ENCODE data around the gene POU2AF1.
"Not testable (repeated sequence)": the region's sequence is repeated elsewhere in the genome, so short reads cannot be mapped to it uniquely, and the experiment has no call there.

The POU2AF1 gene

DNA sequence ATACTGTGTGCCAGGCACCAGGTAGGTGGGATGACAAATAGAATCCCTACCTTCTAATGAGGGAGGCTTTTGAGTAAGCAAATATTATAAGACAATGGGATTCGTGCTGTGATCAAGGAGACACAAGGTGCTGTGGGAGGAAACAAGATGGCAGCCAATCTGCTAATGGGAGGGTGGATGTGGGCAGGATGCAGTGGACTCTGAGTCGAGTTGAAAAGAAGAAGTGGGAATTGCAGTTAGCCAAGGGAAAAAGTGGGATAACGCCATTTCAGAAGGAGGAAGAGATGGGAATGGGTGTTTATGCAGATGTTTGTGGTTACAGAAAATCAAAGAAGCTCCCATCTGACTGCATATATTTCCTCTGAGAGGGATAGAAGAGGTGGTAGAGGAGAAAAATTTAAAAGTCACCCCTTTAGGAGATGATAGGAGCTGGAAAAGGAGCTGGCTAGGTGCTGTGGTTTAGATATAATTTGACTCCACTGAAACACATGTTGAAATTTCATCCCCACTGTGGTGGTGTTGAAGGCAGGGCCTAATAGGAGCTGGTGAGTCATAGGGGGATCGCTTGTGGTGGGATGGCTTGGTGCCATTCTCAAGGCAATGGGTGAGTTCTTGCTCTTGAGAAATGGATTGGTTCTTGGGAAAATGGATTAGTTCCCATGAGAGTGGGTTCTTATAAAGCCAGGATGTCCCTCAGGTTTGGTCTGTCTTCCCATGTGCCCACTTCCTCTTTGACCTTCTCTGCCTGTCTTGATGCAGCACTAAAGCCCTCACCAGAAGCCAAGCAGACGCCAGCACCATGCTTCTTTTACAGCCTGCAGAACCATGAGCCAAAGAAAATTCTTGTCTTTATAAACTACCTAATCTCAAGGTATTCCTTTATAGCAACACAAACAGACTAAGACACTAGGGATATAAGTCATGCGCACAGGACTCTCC is 30.0 kb upstream of the POU2AF1 start:
- no peak for DNase-seq (ENCODE audit: low spot score)

GRCh38 chr11:111407652-111408051 is 28.6 kb upstream of the POU2AF1 start:
- no peak for DNase-seq (ENCODE audit: low spot score)

DNA sequence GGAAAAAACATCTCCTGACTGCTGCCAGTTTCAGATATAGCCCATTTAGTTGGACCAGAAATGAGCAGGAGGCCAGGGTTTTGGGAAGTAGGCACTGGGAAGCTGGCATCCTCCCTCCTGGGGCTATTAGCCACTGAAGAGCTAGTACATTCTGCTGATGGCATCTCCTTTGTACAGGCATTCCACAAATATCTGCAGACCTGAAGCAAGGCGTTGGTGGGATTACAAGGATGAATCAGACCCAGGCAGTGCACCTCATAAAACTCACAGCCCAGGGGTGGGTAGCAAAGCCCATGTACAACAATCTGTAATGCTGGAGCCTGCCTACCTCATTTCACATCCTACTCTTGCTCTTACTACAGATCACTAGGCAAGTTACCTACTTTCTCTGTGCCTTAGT is 27.5 kb upstream of the POU2AF1 start:
- DNase-seq (ENCODE audit: low spot score), result no peak

GRCh38 chr11:111406091-111406490 is 27.0 kb upstream of the POU2AF1 start:
- no peak for DNase-seq (ENCODE audit: low spot score)

- no peak for DNase-seq (ENCODE audit: low spot score)
Observed at GRCh38 chr11:111405551-111405950, 26.5 kb upstream of the POU2AF1 start.

GRCh38 chr11:111403051-111403726 is 24.1 kb upstream of the POU2AF1 start:
- no peak for DNase-seq (ENCODE audit: low spot score)

DNA sequence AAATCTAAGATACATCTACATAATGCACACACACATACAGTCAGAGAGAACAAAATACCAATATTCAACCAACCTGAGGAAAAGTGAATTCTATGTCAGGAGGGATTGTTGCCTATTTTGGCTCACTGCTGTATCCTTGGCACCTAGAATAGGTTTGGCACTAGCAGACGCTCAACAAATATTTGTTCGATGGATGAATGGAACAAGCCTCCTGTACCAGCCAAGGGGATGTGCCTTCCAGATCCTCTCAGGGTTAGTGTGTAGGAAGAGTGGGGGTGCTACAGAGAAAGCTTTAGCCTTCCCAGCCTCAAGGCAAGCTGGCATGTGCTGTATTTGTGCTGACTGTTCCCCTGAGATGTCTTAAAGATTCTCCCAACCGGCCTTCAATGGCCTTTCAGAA is 23.3 kb upstream of the POU2AF1 start:
- DNase-seq (ENCODE audit: low spot score), result no peak

DNA sequence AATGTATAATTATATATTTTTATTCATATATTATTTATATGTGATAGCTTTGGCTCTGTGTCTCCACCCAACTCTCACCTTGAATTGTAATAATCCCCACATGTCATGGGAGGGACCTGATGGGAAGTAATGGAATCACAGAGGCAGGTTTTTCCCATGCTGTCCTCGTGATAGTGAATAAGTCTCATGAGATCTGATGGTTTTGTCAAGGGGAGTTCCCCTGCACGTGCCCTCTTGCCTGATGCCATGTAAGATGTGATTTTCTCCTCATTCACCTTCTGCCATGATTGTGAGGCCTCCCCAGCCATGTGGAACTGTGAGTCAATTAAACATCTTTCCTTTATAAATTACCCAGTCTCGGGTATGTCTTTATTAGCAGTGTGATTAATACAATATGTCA is 22.9 kb upstream of the POU2AF1 start:
- DNase-seq (ENCODE audit: low spot score), result not testable (repeated sequence)

DNA sequence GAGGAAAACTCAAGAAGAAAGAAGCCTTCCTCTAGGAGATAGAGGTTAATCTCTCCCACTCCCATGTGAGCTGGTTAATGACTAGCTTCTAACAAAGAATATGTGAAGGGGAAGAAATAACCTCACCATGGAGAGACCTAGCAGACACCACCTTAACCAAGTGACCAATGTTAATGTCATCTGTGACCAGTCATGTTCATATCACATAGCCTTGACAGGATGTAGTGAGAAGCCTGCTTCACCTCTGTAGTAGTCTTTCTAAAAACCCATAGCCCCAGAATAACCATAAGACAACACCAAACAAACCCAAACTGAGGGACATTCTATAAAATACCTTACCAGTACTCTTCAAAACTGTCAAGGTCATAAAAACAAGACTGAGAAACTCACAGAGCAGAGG is 21.5 kb upstream of the POU2AF1 start:
- no peak for DNase-seq (ENCODE audit: low spot score)

GRCh38 chr11:111399187-111400031 is 20.3 kb upstream of the POU2AF1 start:
- no peak for DNase-seq (ENCODE audit: low spot score)

GRCh38 chr11:111397034-111397433 is 18.0 kb upstream of the POU2AF1 start:
- no peak for DNase-seq (ENCODE audit: low spot score)

DNA sequence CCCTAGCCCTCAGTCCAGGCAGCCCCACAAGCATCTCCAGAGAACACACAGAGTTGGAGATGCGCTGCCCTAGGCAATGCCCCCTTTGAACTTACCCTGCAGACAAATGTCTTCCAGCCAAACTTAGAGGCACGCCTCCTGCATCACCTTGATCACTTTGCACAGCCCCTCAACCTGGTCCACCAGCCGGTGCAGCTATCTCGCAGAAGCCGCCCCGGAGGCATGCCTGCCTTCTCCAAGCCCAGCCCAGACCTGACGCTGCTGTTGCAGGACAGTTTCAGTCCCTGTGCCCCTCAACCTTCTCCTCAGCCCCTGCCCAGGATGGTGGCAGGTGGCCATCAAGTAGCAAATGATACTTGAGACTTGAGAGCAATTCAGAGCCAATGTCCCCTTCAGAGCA is 16.7 kb upstream of the POU2AF1 start:
- no peak for DNase-seq (ENCODE audit: low spot score)

- DNase-seq (ENCODE audit: low spot score), result no peak
Observed at GRCh38 chr11:111395081-111395480, 16.0 kb upstream of the POU2AF1 start.

- DNase-seq (ENCODE audit: low spot score), result not testable (repeated sequence)
Observed at GRCh38 chr11:111394147-111394546, 15.1 kb upstream of the POU2AF1 start.

DNA sequence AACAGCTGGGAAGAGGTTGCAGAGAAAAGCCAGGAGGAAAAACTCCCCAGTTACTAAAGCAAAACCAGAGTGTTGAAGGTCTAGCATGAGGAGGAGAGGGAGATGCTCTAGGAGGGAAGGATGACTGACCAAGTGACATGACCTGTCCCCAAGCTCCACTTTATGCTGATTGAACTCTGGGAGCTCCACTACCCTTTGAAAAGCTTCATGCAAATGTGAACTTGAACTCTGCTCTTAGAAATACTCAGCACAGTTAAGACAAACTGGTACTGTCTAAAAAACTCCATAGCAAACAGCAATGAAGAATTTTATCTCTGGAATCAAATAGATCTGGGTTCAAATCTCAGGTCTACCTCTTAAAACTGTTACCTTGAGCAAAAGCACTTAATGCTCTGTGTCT is 14.5 kb upstream of the POU2AF1 start:
- DNase-seq (ENCODE audit: low spot score), result no peak

DNA sequence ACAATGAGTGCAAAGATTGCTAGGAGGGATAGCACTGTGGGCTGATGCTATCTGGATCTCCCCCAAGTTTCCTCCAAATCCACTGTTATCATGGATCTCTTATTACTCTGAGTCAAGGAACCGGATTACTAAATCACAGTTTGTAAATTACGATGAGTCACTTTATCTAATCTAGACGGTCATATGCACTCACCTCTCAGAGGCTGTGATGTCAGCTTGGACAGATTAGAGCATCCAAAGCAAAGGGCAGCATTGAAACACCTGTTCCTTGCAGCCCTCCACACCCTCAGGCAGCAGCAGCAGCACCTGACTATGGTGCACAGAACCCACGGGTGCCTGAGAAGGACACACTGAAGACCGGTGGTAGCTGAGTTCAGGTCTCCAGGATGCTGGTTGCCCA is 14.0 kb upstream of the POU2AF1 start:
- DNase-seq (ENCODE audit: low spot score), result no peak

GRCh38 chr11:111392552-111392951 is 13.5 kb upstream of the POU2AF1 start:
- DNase-seq (ENCODE audit: low spot score), result no peak

GRCh38 chr11:111391328-111392124 is 12.5 kb upstream of the POU2AF1 start:
- no peak for DNase-seq (ENCODE audit: low spot score)

DNA sequence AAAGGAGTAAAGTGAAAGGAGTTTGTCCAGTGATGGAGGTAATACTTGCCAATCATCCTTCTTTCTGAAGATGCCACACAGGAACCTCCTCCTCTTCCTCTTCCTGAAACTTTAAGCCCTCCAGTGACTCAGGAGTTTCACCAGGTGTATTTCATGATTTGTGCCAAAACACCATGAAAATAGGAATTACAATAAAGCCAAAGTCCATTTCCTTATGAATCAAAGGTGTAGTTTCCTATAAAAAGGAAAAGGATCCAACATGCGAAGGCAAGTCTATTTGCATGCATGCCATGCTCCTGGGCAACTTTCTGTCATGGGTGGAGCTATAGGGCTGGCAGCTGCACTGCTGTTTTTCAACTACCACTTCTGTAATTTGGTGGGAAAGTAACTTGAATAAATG is 9.8 kb upstream of the POU2AF1 start:
- no peak for DNase-seq (ENCODE audit: low spot score)

DNA sequence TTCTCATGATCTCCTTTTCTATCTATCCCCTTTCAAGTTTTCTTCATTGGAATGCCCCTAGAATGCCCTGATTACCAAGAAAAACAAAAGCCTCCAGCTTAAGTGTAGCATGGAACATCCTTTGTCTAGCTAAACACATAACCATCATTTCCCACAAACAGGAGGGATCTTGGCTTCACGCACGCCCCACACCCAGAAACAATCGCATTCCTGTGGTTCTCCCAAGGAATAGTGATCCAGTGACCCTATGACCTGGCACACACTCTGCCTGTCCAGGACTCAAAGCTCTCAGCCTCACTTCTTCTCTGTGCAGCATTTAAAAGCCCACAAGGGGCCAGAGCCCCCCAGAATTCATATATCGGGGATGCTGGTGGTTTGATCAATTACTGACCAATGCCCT is 9.3 kb upstream of the POU2AF1 start:
- DNase-seq (ENCODE audit: low spot score), result no peak

DNA sequence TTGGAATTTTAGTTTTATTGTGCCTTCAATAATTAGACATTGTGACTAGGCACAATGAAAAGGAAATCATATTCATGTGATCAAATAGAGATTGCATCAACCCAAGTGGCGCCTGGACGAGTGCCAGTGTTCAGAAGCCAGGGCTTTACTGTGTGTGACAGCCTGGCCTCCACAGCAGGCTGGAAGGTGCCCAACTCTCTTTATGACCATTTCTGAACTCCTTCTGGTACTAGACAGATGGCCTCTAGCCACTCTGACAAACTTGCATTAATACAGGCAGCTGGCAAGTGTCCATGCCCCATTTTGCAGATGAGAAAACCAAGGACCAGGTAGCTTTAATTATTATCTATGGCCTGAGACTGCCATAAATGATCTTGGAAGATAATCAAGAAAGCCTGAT is 8.3 kb upstream of the POU2AF1 start:
- DNase-seq (ENCODE audit: low spot score), result no peak
